ENCODE data around the gene FABP1. TPM values are rescaled to one million over a fixed set of nuclear protein-coding genes. Genes with fewer than 3 reads are reported as not detected.

FABP1 gene
- total and polyA plus RNA-seq, 2 of the 4 experiments (the other 2 are of a cell fraction), result not detected

GRCh38 chr2:88128654-88129312 lies 921 bp upstream of the FABP1 start:
- ChIA-PET POLR2A (ENCODE audit: unreplicated experiment) (no interaction called here), CTCF (no interaction called here)
- 87% methylated on average over 3 of the region's 7 CpGs; no CpG with 5 or more reads in 1 of the 2 experiments for WGBS, 2 experiments (ENCODE audit: extremely low coverage in 2 of 2, insufficient read length in 1 of 2)
- H4K91ac ChIP-seq (ENCODE audit: insufficient read depth, low read depth, low read length), result no peak overlapping the region
- no peak overlapping the region for H3K14ac ChIP-seq (replicated peaks; ENCODE audit: low read depth, low read length)
- intact Hi-C loops (cut with micrococcal nuclease) (no loop called here), in situ Hi-C loops (cut with MboI; ENCODE audit: low sequenced_read_pairs) (no loop called here), dilution Hi-C loops (cut with HindIII; ENCODE audit: low sequenced_read_pairs, unreplicated experiment) (no loop called here)
- H3K36me3 ChIP-seq (ENCODE audit: control insufficient read depth, insufficient read depth, low read length), result no peaks in the 10 kb centered on the region
- no peak overlapping the region for H2AFZ ChIP-seq (replicated peaks; ENCODE audit: low read length, poor library complexity)
- no peak overlapping the region for H3K4ac ChIP-seq (ENCODE audit: low read depth, low read length)
- H2BK120ac ChIP-seq (ENCODE audit: low read depth, low read length), result no peak overlapping the region
- H3K4me2 ChIP-seq (ENCODE audit: low read depth, low read length), result no peak overlapping the region
- no peak overlapping the region for H4K8ac ChIP-seq (ENCODE audit: low read depth in 2 of 2, low read length in 2 of 2)
- TF ChIP-seq CEBPB (IDR thresholded peaks at IDR 0.05; ENCODE audit: low read depth, low read length), result no peak
- no peak for TF ChIP-seq CHD1 (IDR thresholded peaks at IDR 0.05; ENCODE audit: low read depth, low read length)
- no peak for TF ChIP-seq FOS (IDR thresholded peaks at IDR 0.05; ENCODE audit: low read depth, low read length)
- TF ChIP-seq MXI1 (IDR thresholded peaks at IDR 0.05; ENCODE audit: borderline replicate concordance, low read depth, low read length), result no peak
- no peak for TF ChIP-seq RCOR1 (IDR thresholded peaks at IDR 0.05; ENCODE audit: insufficient replicate concordance, low read length)
- TF ChIP-seq RFX5 (IDR thresholded peaks at IDR 0.05; ENCODE audit: low read depth, low read length), result no peak
- no peak for TF ChIP-seq SMC3 (IDR thresholded peaks at IDR 0.05; ENCODE audit: low read depth, low read length)
- no peak for TF ChIP-seq NFE2L2 (IDR thresholded peaks at IDR 0.05; ENCODE audit: low read depth, low read length)
- TF ChIP-seq MAZ (IDR thresholded peaks at IDR 0.05; ENCODE audit: borderline replicate concordance, low read depth, low read length), result no peak
- TF ChIP-seq, protein P1, sequence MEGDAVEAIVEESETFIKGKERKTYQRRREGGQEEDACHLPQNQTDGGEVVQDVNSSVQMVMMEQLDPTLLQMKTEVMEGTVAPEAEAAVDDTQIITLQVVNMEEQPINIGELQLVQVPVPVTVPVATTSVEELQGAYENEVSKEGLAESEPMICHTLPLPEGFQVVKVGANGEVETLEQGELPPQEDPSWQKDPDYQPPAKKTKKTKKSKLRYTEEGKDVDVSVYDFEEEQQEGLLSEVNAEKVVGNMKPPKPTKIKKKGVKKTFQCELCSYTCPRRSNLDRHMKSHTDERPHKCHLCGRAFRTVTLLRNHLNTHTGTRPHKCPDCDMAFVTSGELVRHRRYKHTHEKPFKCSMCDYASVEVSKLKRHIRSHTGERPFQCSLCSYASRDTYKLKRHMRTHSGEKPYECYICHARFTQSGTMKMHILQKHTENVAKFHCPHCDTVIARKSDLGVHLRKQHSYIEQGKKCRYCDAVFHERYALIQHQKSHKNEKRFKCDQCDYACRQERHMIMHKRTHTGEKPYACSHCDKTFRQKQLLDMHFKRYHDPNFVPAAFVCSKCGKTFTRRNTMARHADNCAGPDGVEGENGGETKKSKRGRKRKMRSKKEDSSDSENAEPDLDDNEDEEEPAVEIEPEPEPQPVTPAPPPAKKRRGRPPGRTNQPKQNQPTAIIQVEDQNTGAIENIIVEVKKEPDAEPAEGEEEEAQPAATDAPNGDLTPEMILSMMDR (conservative IDR thresholded peaks at IDR 0.05; ENCODE audit: low read depth, low read length), result no peak
- TF ChIP-seq, protein P2, sequence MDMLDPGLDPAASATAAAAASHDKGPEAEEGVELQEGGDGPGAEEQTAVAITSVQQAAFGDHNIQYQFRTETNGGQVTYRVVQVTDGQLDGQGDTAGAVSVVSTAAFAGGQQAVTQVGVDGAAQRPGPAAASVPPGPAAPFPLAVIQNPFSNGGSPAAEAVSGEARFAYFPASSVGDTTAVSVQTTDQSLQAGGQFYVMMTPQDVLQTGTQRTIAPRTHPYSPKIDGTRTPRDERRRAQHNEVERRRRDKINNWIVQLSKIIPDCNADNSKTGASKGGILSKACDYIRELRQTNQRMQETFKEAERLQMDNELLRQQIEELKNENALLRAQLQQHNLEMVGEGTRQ (IDR thresholded peaks at IDR 0.05; ENCODE audit: low read depth, low read length), result no peak
- TF ChIP-seq ELK1 (IDR thresholded peaks at IDR 0.05; ENCODE audit: borderline replicate concordance, low read depth, low read length), result no peak
- TF ChIP-seq POLR2A (IDR thresholded peaks at IDR 0.05; ENCODE audit: low read depth, low read length), result no peak
- BruUV-seq (replicated peaks), result no TSS peak
- ATAC-seq (ENCODE audit: low read depth) (no peak), DNase-seq (no peak)
- no peaks in the 10 kb centered on the region for H3K9me1 ChIP-seq (ENCODE audit: insufficient read depth, low read length)
- no peak overlapping the region for H3K9ac ChIP-seq (ENCODE audit: low read depth, low read length)
- no peak overlapping the region for H3K27ac ChIP-seq (ENCODE audit: insufficient read depth, low read length)
- H3K56ac ChIP-seq (ENCODE audit: extremely low read depth, insufficient read depth, low read length), result no peak overlapping the region
- no peak overlapping the region for H3K4me3 ChIP-seq (ENCODE audit: insufficient read depth, low read depth, low read length)
- H3K79me1 ChIP-seq (ENCODE audit: low read depth in 1 of 2, low read length in 2 of 2), result no peaks in the 10 kb centered on the region
- H3K27me3 ChIP-seq (ENCODE audit: control insufficient read depth, insufficient read depth, low read length), result peaks cover 7% of the 10 kb centered on the region
- H3K9me3 ChIP-seq (ENCODE audit: control insufficient read depth, insufficient read depth, low read length), result no peaks in the 10 kb centered on the region
- H2AK9ac ChIP-seq (replicated peaks; ENCODE audit: low read depth, low read length, poor library complexity), result no peak overlapping the region
- H2BK5ac ChIP-seq (ENCODE audit: low read depth, low read length, poor library complexity, severe bottlenecking), result no peak overlapping the region
- no peak overlapping the region for H2BK20ac ChIP-seq (ENCODE audit: low read depth, low read length)
- no peak overlapping the region for H3K23ac ChIP-seq (ENCODE audit: low read depth, low read length)
- no peaks in the 10 kb centered on the region for H3K4me1 ChIP-seq (ENCODE audit: control insufficient read depth, insufficient read depth, low read length)
- no peak overlapping the region for H3K18ac ChIP-seq (ENCODE audit: low read depth, low read length)
- H2BK15ac ChIP-seq (ENCODE audit: low read depth, low read length), result no peak overlapping the region
- no peak overlapping the region for H4K5ac ChIP-seq (ENCODE audit: low read depth, low read length)
- H2AK5ac ChIP-seq (ENCODE audit: low read depth, low read length), result no peak overlapping the region
- H4K20me1 ChIP-seq (ENCODE audit: insufficient read depth, low read length), result no peaks in the 10 kb centered on the region

All from IMR-90 (cell line).